HepG2 (cell line): ENCODE measurements around the gene NEK11. TPM values are rescaled to one million over a fixed set of nuclear protein-coding genes. Genes with fewer than 3 reads are reported as not detected.

ENCODE experiments used
- ATAC-seq: fragments of 200-7000 bp; cut with Tn5 transposase; 3 replicates; pipeline ENCODE4 v1.9.1; 2020; ENCODE audit warnings: mild to moderate bottlenecking, moderate library complexity
- BruUV-seq: library from RNA; stranded (reverse); fragments of 400-500 nt; replicated peaks from 2 replicates; lab custom pipeline; 2021; lab: Mats Ljungman, UMichigan
- CTCF ChIA-PET: fragments of 300-600 bp; formaldehyde crosslinking; extraction: SDS; loops from one replicate; lab custom pipeline; 2021; ENCODE audit warnings: low total read pairs, inconsistent platforms, low intra/inter-chr PET ratio; lab: Yijun Ruan, JAX
- POLR2A ChIA-PET: fragments of 350-600 bp; sonication (Branson Sonifier 250); formaldehyde crosslinking; loops from one replicate; lab custom pipeline; 2020; ENCODE audit warnings: antibody characterized with exemption, inconsistent platforms; lab: Yijun Ruan, JAX
- DNase-seq: peaks from one replicate; pipeline ENCODE4 v3.0.0-alpha.2; 2015; ENCODE audit warnings: low spot score
- FAIRE-seq: peaks from 3 replicates; lab custom pipeline; 2011; peaks lifted over from hg19 to GRCh38; lab: Jason Lieb, UNC
- H2AFZ ChIP-seq: one replicate; pipeline ENCODE4 v1.6.1; 2011; ENCODE audit warnings: low read length, inconsistent platforms
- H3K27ac ChIP-seq: fragments of 300-600 bp; 3 replicates; pipeline ENCODE4 v1.8.0; 2011; ENCODE audit warnings: mixed run types, mild to moderate bottlenecking, mixed read lengths, low read length, inconsistent platforms; ENCODE audit not compliant: insufficient read depth; ENCODE audit errors: extremely low read length
- H3K27me3 ChIP-seq, 2 experiments: fragments of 200-600 bp in 1 of 2; 2 replicates in 1 of 2; 3 replicates in 1 of 2; pipeline versions ENCODE4 v1.6.0 to v1.8.0; 2011; ENCODE audit warnings: low read length in 2 of 2, mild to moderate bottlenecking in 2 of 2, moderate library complexity in 2 of 2, inconsistent platforms in 1 of 2; ENCODE audit not compliant: insufficient read depth in 2 of 2, control insufficient read depth in 1 of 2
- H3K36me3 ChIP-seq, 2 experiments: fragments of 200-600 bp in 1 of 2; replicated peaks in 1 of 2; 2 replicates in 1 of 2; 3 replicates in 1 of 2; pipeline versions ENCODE4 v1.5.1 to v1.8.0; 2011; ENCODE audit warnings: low read length in 2 of 2, inconsistent platforms in 1 of 2; ENCODE audit not compliant: insufficient read depth in 2 of 2, control insufficient read depth in 1 of 2
- H3K4me1 ChIP-seq: 2 replicates; pipeline ENCODE4 v1.5.1; 2012; ENCODE audit warnings: low read length, inconsistent platforms; ENCODE audit not compliant: insufficient read depth
- H3K4me2 ChIP-seq: 2 replicates; pipeline ENCODE4 v1.6.0; 2011; ENCODE audit warnings: low read depth, low read length, inconsistent platforms
- H3K4me3 ChIP-seq, 3 experiments: fragments of 200-600 bp in 1 of 3; sonication (generic), shearing (Covaris generic) in 1 of 3; replicated peaks in 1 of 3; 2 replicates each; pipeline ENCODE4 v1.5.1; 2011 to 2016; ENCODE audit warnings: low read length in 3 of 3, inconsistent platforms in 2 of 3, low read depth in 2 of 3, mild to moderate bottlenecking in 2 of 3, control low read depth in 1 of 3, mixed read lengths in 1 of 3; ENCODE audit not compliant: insufficient read depth in 1 of 3
- H3K79me2 ChIP-seq: one replicate; pipeline ENCODE4 v1.6.1; 2011; ENCODE audit warnings: low read length, inconsistent platforms; ENCODE audit not compliant: insufficient read depth
- H3K9ac ChIP-seq: 2 replicates; pipeline ENCODE4 v1.6.0; 2011; ENCODE audit warnings: mild to moderate bottlenecking, low read depth, low read length, inconsistent platforms; ENCODE audit not compliant: insufficient read depth
- H3K9me3 ChIP-seq: 2 replicates; pipeline ENCODE4 v1.5.1; 2012; ENCODE audit warnings: mild to moderate bottlenecking, low read length
- H4K20me1 ChIP-seq: 2 replicates; pipeline ENCODE4 v1.6.0; 2011; ENCODE audit warnings: inconsistent platforms, mild to moderate bottlenecking, low read length, moderate library complexity; ENCODE audit not compliant: insufficient read depth
- EED ChIP-seq: sonication (generic); formaldehyde crosslinking; IDR thresholded peaks from 2 replicates; pipeline ENCODE4 v1.5.0; 2020; ENCODE audit warnings: mild to moderate bottlenecking, missing genetic modification reagents
- GPBP1L1 ChIP-seq: sonication (generic); formaldehyde crosslinking; IDR thresholded peaks from 2 replicates; pipeline ENCODE4 v1.5.0; 2020; ENCODE audit warnings: mild to moderate bottlenecking, missing genetic modification reagents
- KLF13 ChIP-seq: sonication (generic); formaldehyde crosslinking; IDR thresholded peaks from 2 replicates; pipeline ENCODE4 v1.4.0; 2020; ENCODE audit warnings: mild to moderate bottlenecking, missing genetic modification reagents
- MLX ChIP-seq: IDR thresholded peaks from 2 replicates; pipeline ENCODE4 v1.6.1; 2016
- MTF1 ChIP-seq: sonication (generic); formaldehyde crosslinking; IDR thresholded peaks from 2 replicates; pipeline ENCODE4 v1.5.0; 2020; ENCODE audit warnings: missing genetic modification reagents
- PRDM4 ChIP-seq: sonication (generic); formaldehyde crosslinking; IDR thresholded peaks from 2 replicates; pipeline ENCODE4 v1.9.0; 2021; ENCODE audit warnings: missing genetic modification reagents, borderline replicate concordance
- RAD21 ChIP-seq: fragments of 450-650 bp; formaldehyde crosslinking; IDR thresholded peaks from 2 replicates; pipeline ENCODE4 v1.5.0; 2020; ENCODE audit warnings: mild to moderate bottlenecking
- ZNF737 ChIP-seq: sonication (generic); formaldehyde crosslinking; IDR thresholded peaks from 2 replicates; pipeline ENCODE4 v1.5.0; 2020; ENCODE audit warnings: missing genetic modification reagents, mild to moderate bottlenecking, borderline replicate concordance
- ZNF773 ChIP-seq: sonication (generic); formaldehyde crosslinking; IDR thresholded peaks from 2 replicates; pipeline ENCODE4 v1.4.0; 2020; ENCODE audit warnings: missing genetic modification reagents, borderline replicate concordance
- WGBS: methylation state at CpG from one replicate; pipeline ENCODE4 v1.1.6; 2017; ENCODE audit warnings: low lambda C conversion rate; 5-methylcytosine and 5-hydroxymethylcytosine counted together
- in situ Hi-C: cut with HindIII; loops from 2 replicates; pipeline ENCODE4 v1.10.0; 2017; ENCODE audit warnings: low pct_unique_long_range_greater_than_20kb; ENCODE audit not compliant: extremely low pct_ligation_motif_present
- intact Hi-C: fragments of 100-400 bp; cut with micrococcal nuclease; formaldehyde crosslinking; loops from one replicate; pipeline ENCODE4 v1.10.0; 2022; ENCODE audit not compliant: unreplicated experiment
- polyA plus RNA-seq, 8 experiments: library from polyadenylated mRNA; depleted of rRNA in 3 of 8; stranded (reverse) in 7 of 8; unstranded in 1 of 8; fragments of >200 nt; fragmentation: Illumina TruSeq in 4 of 8; extraction: Trizol in 4 of 8; gene quantifications; 2 replicates each; pipeline versions ENCODE4 v1.2.1 to v1.2.3, GENCODE V29; 2011 to 2016; ENCODE audit warnings: low read depth in 4 of 8, missing spikeins in 1 of 8, mixed read lengths in 1 of 8; ENCODE audit not compliant: insufficient read depth in 1 of 8
- small RNA-seq, 3 experiments: library from RNA; depleted of rRNA; stranded (forward); fragments of <200 nt; gene quantifications; one replicate each; pipeline ENCODE3, GENCODE V24; 2012; ENCODE audit warnings: low read depth in 2 of 3, low replicate concordance in 1 of 3; ENCODE audit not compliant: insufficient read length in 3 of 3, insufficient read depth in 2 of 3
- total RNA-seq, 5 experiments: library from RNA; depleted of rRNA; stranded (reverse); fragments of >200 nt; fragmentation: Illumina TruSeq; extraction: Trizol; gene quantifications; 2 replicates each; pipeline ENCODE4 v1.2.3, GENCODE V29; 2016; ENCODE audit warnings: low read depth in 1 of 5

Gene NEK11
- total and polyA plus RNA-seq, 2 of the 13 experiments (the other 11 are each of a cell fraction or from before 2014, with no cell fraction given): 0.95 to 2.2 TPM

GRCh38 chr3:131396170-131396569 is 369.5 kb downstream of the NEK11 start (continued):
- TF ChIP-seq PRDM4 (CRISPR knock-in tag): no peak
- no peak for TF ChIP-seq ZNF737 (CRISPR knock-in tag)
- no peak for TF ChIP-seq EED (CRISPR knock-in tag)
- no peak for TF ChIP-seq RAD21 (CRISPR knock-in tag)
- no peak for TF ChIP-seq GPBP1L1 (CRISPR knock-in tag)
- TF ChIP-seq MLX (CRISPR knock-in tag): no peak
- TF ChIP-seq MTF1 (CRISPR knock-in tag): no peak
- TF ChIP-seq ZNF773 (CRISPR knock-in tag): no peak

GRCh38 chr3:131397889-131398288 is 371.2 kb downstream of the NEK11 start:
- no peak for ATAC-seq
- Histone ChIP-seq H3K4me3 (no peak overlapping the region), H3K9me3 (no peaks in the 10 kb centered on the region), H3K9ac (no peak overlapping the region), H3K4me1 (peaks cover 13% of the 10 kb centered on the region), H2AFZ (no peak overlapping the region), H3K4me2 (no peak overlapping the region), H4K20me1 (no peaks in the 10 kb centered on the region)
- BruUV-seq: no TSS peak
- no peak for FAIRE-seq
- no peak for DNase-seq
- 0% methylated on average over 4 of the region's 4 CpGs for WGBS
- TF ChIP-seq KLF13 (CRISPR knock-in tag): no peak
- TF ChIP-seq, all 625 proteins: peak for 0
- no peak overlapping the region for H3K27ac ChIP-seq
- ChIA-PET CTCF (no interaction called here), POLR2A (no interaction called here)
- H3K79me2 ChIP-seq: no peaks in the 10 kb centered on the region
- peaks cover 0 to 8% of the 10 kb centered on the region in 2 experiments; a peak in 1 of 5 replicates for H3K27me3 ChIP-seq
- no peaks in the 10 kb centered on the region for H3K36me3 ChIP-seq
- in situ Hi-C loops (no loop called here), intact Hi-C loops (no loop called here)

Small RNA genes within 50 kb of the gene (small RNA-seq; reads per million reads assigned to genes)
- gene RNU6-726P: 0 reads per million in 3 experiments

Other genes starting within 250 kb of the NEK11 start
- 35.4 and 37.6 TPM in 2 replicates for gene ATP2C1, start 132.8 kb upstream of the NEK11 start, total RNA-seq (2016; rRNA removed; fragmentation: Illumina TruSeq; extraction: Trizol)
- 29.0 and 32.4 TPM in 2 replicates for gene ATP2C1, start 132.8 kb upstream of the NEK11 start, polyA plus RNA-seq (2011; rRNA removed)
- 7.9 and 10.5 TPM in 2 replicates for gene ASTE1, start 52 bp upstream of the NEK11 start, total RNA-seq (2016; rRNA removed; fragmentation: Illumina TruSeq; extraction: Trizol)
- gene ASTE1, start 52 bp upstream of the NEK11 start, polyA plus RNA-seq (2011; rRNA removed): 4.0 and 4.7 TPM in 2 replicates